GM21360 (cell line): ENCODE measurements around the gene CACNA2D4.
"Not testable (repeated sequence)": the region's sequence is repeated elsewhere in the genome, so short reads cannot be mapped to it uniquely, and the experiment has no call there.

Experiments
- ATAC-seq: cut with Tn5 transposase; IDR thresholded peaks from one replicate; pipeline ENCODE4 v1.9.1; 2021; ENCODE audit warnings: mild to moderate bottlenecking, moderate library complexity; ENCODE audit not compliant: unreplicated experiment

CACNA2D4 gene

GRCh38 chr12:1820191-1820895, 98.1 kb downstream of the CACNA2D4 start, which contains the start of gene LRTM2:
Gene LRTM2, plus strand, starts transcription at chr12:1820565. Its CDS starts 7,584 bp downstream, at chr12:1828149.
- ATAC-seq: no peak

GRCh38 chr12:1819571-1819970, 98.9 kb downstream of the CACNA2D4 start:
- no peak for ATAC-seq

- ATAC-seq: no peak
Observed at GRCh38 chr12:1819050-1819449, 99.4 kb downstream of the CACNA2D4 start.

DNA sequence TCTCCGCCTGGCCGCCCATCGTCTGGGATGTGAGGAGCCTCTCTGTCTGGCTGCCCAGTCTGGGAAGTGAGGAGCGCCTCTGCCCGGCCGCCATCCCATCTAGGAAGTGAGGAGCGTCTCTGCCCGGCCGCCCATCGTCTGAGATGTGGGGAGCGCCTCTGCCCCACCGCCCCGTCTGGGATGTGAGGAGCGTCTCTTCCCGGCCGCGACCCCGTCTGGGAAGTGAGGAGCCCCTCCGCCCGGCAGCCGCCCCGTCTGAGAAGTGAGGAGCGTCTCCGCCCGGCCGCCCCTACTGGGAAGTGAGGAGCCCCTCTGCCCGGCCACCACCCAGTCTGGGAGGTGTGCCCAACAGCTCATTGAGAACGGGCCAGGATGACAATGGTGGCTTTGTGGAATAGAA, 100.5 kb downstream of the CACNA2D4 start:
- ATAC-seq: not testable (repeated sequence)

GRCh38 chr12:1816730-1817348, 101.6 kb downstream of the CACNA2D4 start:
- no peak for ATAC-seq

GRCh38 chr12:1815814-1816729, 102.4 kb downstream of the CACNA2D4 start:
- ATAC-seq: no peak

GRCh38 chr12:1815108-1815507, 103.3 kb downstream of the CACNA2D4 start:
- ATAC-seq: no peak

DNA sequence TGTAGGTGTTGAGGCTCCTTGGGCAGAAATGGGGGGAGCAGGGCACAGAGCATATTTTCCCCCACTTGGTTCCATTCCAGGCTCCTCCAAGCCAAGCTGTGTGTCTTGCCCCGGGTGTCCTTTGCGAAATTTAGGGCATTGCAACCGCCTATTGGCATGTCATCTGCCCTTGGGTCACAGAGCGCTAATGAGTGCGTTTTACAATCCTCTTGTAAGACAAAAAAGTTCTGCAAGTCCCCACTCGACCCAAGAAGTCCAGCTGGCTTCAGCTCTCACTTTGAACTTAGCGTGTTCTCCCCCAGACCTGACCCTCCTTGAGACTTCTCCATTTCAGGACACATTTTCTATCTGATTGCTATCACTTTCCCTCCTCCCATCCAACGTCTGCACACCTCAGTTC, 104.2 kb downstream of the CACNA2D4 start:
- ATAC-seq: no peak

GRCh38 chr12:1812650-1813302, 105.7 kb downstream of the CACNA2D4 start:
- ATAC-seq: no peak

GRCh38 chr12:1811948-1812291, 106.5 kb downstream of the CACNA2D4 start:
- ATAC-seq: no peak

DNA sequence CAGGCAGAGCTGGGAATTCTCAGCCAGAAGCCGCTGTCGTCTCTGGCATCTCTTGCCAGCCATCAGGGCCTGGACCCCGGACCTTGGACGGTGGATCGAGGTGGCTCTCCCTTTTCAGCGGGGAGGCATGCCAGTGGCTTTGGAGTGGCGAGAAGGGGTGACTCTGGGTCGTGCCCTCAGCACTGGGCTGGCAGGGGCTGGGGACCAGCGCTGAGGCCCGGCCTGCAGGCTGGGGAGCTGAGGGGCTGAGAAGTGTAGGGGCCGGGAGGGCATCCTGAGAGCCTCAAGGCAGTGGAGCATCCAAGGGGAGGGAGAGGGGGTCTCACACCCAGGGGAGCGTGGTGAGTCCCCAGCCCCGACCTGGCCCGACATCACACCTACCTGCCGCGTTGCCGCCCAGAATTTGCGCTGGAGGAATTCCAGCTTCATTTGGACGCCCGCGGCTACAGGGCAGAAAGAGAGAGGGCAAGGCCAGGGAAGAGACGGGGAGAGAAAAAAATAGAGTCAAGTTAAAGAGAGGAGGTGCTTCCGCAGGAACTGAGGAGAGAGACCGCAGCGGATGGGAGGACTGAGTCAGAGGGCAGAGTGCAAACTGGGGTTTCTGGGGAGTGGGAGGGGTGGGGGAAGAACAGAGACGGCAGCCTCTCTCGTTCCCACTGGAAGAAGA, 107.0 kb downstream of the CACNA2D4 start:
- no peak for ATAC-seq

GRCh38 chr12:1810931-1811280, 107.5 kb downstream of the CACNA2D4 start:
- no peak for ATAC-seq

DNA sequence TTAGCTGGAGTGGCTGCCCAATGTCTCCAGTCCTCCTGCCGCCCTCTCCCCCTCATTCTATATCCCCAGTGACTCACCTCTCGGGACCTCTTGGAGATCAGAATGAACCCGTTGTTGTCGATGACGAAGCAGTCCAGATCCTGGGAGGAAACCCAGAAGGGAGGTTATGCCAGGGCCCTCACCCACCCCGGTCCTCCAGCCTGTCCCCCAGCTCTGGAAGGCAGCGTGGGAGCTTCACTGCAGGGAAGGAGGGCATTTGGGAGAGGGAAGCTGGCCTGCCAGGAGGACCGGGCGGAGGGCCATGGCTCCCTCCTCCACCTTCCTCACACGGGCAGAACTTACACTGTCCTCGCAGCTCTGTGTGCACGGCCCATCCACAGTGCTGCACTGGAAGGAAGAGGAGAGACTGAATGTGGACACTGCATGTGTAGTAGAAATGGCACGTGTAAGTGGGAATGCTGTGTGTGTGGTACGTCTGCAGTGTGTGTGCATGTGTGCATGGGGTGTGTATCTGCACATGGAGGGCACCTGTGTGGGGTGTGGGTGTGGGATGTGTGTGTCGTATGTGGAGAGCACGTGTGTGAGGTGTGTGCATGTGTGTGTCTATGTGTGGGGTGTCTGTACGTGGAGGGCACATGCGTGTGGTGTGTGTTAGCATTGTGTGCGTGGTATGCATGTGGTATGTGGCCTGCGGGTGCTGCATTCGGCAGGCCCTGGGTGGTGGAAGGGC, 108.1 kb downstream of the CACNA2D4 start:
- ATAC-seq: no peak

DNA sequence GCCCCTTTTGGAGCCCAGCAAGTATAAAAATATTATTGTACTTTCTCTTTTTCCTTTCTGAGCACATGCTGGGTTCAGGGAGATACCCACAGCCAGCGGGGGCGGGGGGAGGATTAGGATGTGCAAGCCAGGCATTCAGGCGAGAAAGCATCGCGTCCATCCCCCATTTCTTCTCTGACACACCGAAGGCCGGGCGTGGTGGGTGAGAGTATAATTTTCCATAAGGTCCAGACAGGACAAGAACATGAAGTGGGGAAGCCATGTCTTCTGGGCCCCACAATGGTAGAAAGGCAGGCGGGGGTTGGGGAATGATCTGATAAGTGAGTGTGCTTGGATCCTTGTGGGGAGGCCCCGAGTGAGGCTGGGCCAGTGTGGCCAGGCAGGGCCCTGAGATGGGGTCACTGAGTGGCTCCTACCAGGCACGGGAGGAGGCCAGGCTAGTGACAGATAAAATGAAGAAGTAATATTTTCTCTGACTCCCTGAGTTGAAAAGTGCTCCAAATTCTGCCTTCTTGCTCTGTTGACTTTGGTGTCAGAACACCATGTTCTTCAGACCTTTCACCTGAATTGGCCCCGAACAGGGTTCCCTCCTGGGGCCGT, 108.8 kb downstream of the CACNA2D4 start:
- no peak for ATAC-seq

GRCh38 chr12:1808798-1809480, 109.5 kb downstream of the CACNA2D4 start:
- no peak for ATAC-seq

GRCh38 chr12:1808036-1808797, 110.2 kb downstream of the CACNA2D4 start:
- ATAC-seq: no peak

DNA sequence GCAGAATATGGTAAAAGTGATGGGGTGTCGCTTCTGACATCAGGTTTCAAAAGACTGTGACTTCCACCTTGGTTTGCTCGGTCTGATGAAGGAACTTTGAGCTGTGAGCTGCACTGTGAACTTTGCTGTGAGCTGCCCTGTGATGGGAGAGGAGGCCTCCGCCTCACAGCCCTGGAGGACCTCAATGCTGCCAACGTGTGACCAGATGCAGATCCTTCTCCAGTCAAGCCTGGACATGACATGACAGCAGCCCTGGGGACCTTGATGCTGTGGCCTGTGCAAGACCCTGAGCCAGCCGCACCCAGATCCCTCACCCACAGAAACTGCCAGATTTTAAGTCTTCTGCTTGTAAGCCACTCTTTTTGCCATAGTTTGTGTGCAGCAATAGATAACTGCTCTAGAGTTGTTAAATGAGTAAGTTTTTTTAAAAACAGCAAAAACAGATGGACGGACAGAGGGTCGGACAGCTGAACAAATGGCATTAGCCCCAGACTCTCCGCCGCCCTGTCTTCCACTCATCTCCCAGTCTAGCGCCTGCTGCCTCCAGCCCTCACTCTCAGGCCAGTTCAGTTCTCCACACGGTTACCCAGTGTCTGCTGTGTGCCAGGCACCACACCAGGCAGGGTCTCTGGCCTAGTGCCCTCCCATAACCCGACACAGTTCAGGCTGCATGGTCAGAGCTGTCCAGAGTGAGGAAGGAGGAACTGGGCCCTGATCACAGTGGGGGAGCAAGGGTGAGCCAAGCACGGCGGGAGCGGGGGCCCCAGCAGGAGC, 111.2 kb downstream of the CACNA2D4 start:
- ATAC-seq: no peak
